Measurements from ENCODE around the gene ZNF841. TPM values are rescaled to one million over a fixed set of nuclear protein-coding genes. Genes with fewer than 3 reads are reported as not detected.

ZNF841 gene
- total RNA-seq, 2 donors from 2014 or later, result 27.3 to 37.7 TPM

DNA sequence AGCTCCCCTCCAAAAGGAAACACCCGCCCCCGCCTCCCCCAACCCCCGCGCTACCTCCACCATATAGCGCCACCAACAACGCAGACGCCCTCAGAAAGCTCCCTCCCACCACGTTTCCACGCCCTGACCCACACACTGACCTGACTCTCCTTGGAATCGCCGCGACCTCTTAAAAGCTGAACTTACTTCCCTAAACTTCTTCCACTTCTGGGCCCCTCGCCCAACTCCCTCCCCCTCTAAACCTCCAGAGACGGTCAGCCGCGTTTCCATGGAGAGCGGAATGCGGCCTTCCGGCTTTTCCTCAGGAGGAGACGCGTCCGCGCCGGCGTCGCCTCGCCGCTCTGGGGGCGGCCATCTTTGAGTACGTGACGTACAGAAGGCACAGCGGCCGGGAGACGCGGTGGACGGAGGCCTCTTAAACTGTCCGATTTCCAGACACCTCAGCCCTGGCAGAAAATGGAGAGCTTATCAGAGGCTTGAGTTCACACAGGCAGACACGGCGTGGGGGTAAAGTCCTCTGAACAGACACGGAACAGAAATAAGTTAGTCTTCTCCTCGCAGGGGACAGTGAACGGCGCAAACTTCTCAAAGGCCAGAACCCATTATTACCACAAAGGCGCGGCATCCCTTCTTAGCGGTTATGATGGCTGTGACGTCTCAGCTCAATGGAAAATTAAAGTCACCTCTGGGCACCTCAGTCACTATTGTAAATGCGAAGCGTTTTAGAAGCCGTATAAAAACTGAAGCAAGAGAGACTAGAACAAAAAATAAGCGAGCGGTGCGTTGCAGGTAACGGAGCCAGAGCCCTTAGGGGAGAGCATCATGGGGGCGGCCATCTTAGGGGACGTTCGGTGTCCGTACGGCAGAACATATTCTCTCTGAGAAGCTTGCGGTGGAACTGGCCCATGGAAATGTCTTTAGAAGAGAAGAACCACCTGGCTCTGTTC lies 46.7 kb downstream of the ZNF841 start, which contains the start of gene ZNF432:
ZNF432 (minus strand) TSS at position 284 of the 947 bp plus-strand sequence. CDS start 1,970 bp downstream, outside the sequence.
- H3K27me3 ChIP-seq (ENCODE audit: control insufficient read depth, insufficient read depth, low read length, poor library complexity, severe bottlenecking), result no peaks in the 10 kb centered on the region
- peaks cover 38% of the 10 kb centered on the region for H3K36me3 ChIP-seq (ENCODE audit: control insufficient read depth, insufficient read depth, low read length)
- peak within 1 kb of the TSS; percentile 99 for H3K27ac Mint-ChIP-seq
- WGBS, 2 experiments (ENCODE audit: insufficient coverage in 1 of 2, insufficient read length in 1 of 2), result 0 to 1% methylated on average over 40 to 59 of the region's 60 CpGs
- peaks cover 68% of the 10 kb centered on the region for H3K9me3 ChIP-seq (ENCODE audit: control insufficient read depth, low read length)
- TF ChIP-seq, protein P1, sequence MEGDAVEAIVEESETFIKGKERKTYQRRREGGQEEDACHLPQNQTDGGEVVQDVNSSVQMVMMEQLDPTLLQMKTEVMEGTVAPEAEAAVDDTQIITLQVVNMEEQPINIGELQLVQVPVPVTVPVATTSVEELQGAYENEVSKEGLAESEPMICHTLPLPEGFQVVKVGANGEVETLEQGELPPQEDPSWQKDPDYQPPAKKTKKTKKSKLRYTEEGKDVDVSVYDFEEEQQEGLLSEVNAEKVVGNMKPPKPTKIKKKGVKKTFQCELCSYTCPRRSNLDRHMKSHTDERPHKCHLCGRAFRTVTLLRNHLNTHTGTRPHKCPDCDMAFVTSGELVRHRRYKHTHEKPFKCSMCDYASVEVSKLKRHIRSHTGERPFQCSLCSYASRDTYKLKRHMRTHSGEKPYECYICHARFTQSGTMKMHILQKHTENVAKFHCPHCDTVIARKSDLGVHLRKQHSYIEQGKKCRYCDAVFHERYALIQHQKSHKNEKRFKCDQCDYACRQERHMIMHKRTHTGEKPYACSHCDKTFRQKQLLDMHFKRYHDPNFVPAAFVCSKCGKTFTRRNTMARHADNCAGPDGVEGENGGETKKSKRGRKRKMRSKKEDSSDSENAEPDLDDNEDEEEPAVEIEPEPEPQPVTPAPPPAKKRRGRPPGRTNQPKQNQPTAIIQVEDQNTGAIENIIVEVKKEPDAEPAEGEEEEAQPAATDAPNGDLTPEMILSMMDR (conservative IDR thresholded peaks at IDR 0.05), result no peak
- H3K4me1 ChIP-seq (ENCODE audit: control insufficient read depth, insufficient read depth, low read length), result no peaks in the 10 kb centered on the region
- no peaks in the 10 kb centered on the region for H3K27me3 Mint-ChIP-seq (ENCODE audit: insufficient read depth)
- peak within 1 kb of the TSS; percentile 96 for H3K9ac ChIP-seq (ENCODE audit: extremely low read depth, low read length, poor library complexity, severe bottlenecking)
- H3K27ac ChIP-seq (ENCODE audit: low read depth, low read length), result peak within 1 kb of the TSS; percentile 98
- peak; percentile 98 for DNase-seq
- H3K4me3 Mint-ChIP-seq, result peak within 1 kb of the TSS; percentile 83
- H3K4me3 ChIP-seq (ENCODE audit: low read length), result peak within 1 kb of the TSS; percentile 87
- H3K36me3 Mint-ChIP-seq (ENCODE audit: low read depth), result peaks cover 55% of the 10 kb centered on the region
- peaks cover 47% of the 10 kb centered on the region for H3K9me3 Mint-ChIP-seq
- no peaks in the 10 kb centered on the region for H3K4me1 Mint-ChIP-seq

DNA sequence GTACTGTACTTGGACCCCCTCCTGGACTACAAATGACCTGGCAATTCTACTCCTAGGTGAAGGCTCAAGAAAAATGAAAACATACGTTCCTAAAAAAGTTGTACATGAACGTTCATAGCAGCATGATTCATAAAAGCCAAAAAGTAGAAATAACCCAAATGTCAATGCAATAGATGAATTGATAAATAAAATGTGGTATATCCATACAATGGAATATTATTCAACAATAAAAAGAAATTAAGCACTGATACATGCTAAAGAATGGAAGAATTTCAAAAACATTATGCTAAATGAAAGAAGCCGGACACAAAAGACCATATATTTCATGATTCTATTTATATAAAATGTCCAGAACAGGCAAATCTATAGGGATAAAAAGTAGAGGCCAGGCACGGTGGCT lies 56.4 kb downstream of the ZNF841 start:
- 98 to 100% methylated on average over 1 to 3 of the region's 4 CpGs for WGBS, 2 experiments (ENCODE audit: insufficient coverage in 1 of 2, insufficient read length in 1 of 2)
- no peak for DNase-seq
- Mint-ChIP-seq H3K4me3 (no peak overlapping the region), H3K9me3 (peaks cover 84% of the 10 kb centered on the region), H3K27ac (no peak overlapping the region), H3K36me3 (ENCODE audit: low read depth) (peaks cover 94% of the 10 kb centered on the region), H3K27me3 (ENCODE audit: insufficient read depth) (no peaks in the 10 kb centered on the region), H3K4me1 (no peaks in the 10 kb centered on the region)
- TF ChIP-seq, protein P1 (conservative IDR thresholded peaks at IDR 0.05), result no peak
- Histone ChIP-seq H3K4me1 (ENCODE audit: control insufficient read depth, insufficient read depth, low read length) (no peaks in the 10 kb centered on the region), H3K9ac (ENCODE audit: extremely low read depth, low read length, poor library complexity, severe bottlenecking) (no peak overlapping the region), H3K27ac (ENCODE audit: low read depth, low read length) (no peak overlapping the region), H3K36me3 (ENCODE audit: control insufficient read depth, insufficient read depth, low read length) (peaks cover 90% of the 10 kb centered on the region), H3K4me3 (ENCODE audit: low read length) (peak overlapping the region; percentile 59), H3K9me3 (ENCODE audit: control insufficient read depth, low read length) (peaks cover 91% of the 10 kb centered on the region), H3K27me3 (ENCODE audit: control insufficient read depth, insufficient read depth, low read length, poor library complexity, severe bottlenecking) (no peaks in the 10 kb centered on the region)

DNA sequence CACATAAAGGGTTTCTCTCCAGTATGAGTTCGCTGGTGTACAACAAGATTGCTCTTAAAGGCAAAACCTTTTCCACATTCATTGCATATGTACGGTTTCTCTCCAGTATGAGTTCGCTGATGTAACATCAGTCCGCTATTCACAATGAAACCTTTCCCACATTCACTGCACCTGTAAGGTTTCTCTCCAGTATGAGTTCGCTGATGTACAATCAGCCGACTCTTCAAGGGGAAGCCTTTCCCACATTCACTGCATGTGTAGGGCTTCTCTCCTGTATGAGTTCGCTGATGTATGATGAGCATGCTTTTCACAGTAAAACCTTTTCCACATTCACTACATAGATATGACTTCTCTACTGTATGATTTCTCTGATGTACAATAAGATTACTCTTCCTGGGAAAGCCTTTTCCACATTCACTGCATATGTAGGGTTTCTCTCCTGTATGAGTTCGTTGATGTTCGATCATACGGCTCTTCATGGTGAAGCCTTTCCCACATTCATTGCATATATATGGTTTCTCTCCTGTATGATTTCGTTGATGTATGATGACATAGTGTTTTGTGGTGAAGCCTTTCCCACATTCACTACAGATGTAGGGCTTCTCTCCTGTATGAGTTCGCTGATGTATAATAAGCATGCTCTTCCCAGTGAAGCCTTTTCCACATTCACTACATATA lies 61.4 kb downstream of the ZNF841 start:
- WGBS, 2 experiments (ENCODE audit: insufficient coverage in 1 of 2, insufficient read length in 1 of 2), result 95 to 97% methylated on average over 7 to 11 of the region's 12 CpGs
- Histone ChIP-seq H3K36me3 (ENCODE audit: control insufficient read depth, insufficient read depth, low read length) (peaks cover 89% of the 10 kb centered on the region), H3K9me3 (ENCODE audit: control insufficient read depth, low read length) (peaks cover 100% of the 10 kb centered on the region), H3K27ac (ENCODE audit: low read depth, low read length) (no peak overlapping the region), H3K27me3 (ENCODE audit: control insufficient read depth, insufficient read depth, low read length, poor library complexity, severe bottlenecking) (no peaks in the 10 kb centered on the region), H3K9ac (ENCODE audit: extremely low read depth, low read length, poor library complexity, severe bottlenecking) (no peak overlapping the region), H3K4me3 (ENCODE audit: low read length) (peak overlapping the region; percentile 75), H3K4me1 (ENCODE audit: control insufficient read depth, insufficient read depth, low read length) (no peaks in the 10 kb centered on the region)
- TF ChIP-seq, protein P1 (conservative IDR thresholded peaks at IDR 0.05), result no peak
- Mint-ChIP-seq H3K27ac (no peak overlapping the region), H3K4me1 (no peaks in the 10 kb centered on the region), H3K27me3 (ENCODE audit: insufficient read depth) (peaks cover 2% of the 10 kb centered on the region), H3K4me3 (no peak overlapping the region), H3K9me3 (peaks cover 96% of the 10 kb centered on the region), H3K36me3 (ENCODE audit: low read depth) (peaks cover 88% of the 10 kb centered on the region)
- no peak for DNase-seq

All from endodermal cell (in vitro differentiated cells).